AG04449 (cell line): ENCODE measurements around the gene COL23A1.

Source experiments
- CTCF ChIA-PET: fragments of 350-600 bp; formaldehyde crosslinking; extraction: SDS; loops from one replicate; lab custom pipeline; 2021; ENCODE audit warnings: antibody characterized with exemption; lab: Yijun Ruan, JAX
- POLR2A ChIA-PET: fragments of 400-600, 350-600 bp; formaldehyde crosslinking; extraction: SDS; loops from one replicate; lab custom pipeline; 2020; ENCODE audit warnings: antibody characterized with exemption, inconsistent platforms; lab: Yijun Ruan, JAX
- DNase-seq: peaks from one replicate; pipeline ENCODE4 v3.0.0-alpha.2; 2010; ENCODE audit warnings: low read depth, low spot score
- H3K4me3 ChIP-seq: 2 replicates; pipeline ENCODE4 v1.5.1; 2011; ENCODE audit warnings: low read depth, mild to moderate bottlenecking, control low read depth, low read length
- CTCF ChIP-seq: IDR thresholded peaks from one replicate; pipeline ENCODE4 v1.5.1; 2011; ENCODE audit warnings: mild to moderate bottlenecking, moderate library complexity, low read length, control low read depth, inconsistent platforms; ENCODE audit not compliant: insufficient read depth; ENCODE audit errors: missing control alignments

COL23A1 gene

GRCh38 chr5:178314061-178314660 is 276.0 kb downstream of the COL23A1 start:
- no peak for TF ChIP-seq CTCF
- ChIA-PET POLR2A (no interaction called here), CTCF (no interaction called here)
- no peak for DNase-seq
- H3K4me3 ChIP-seq = no peak overlapping the region

GRCh38 chr5:178313316-178313715 is 276.9 kb downstream of the COL23A1 start:
- CTCF ChIA-PET = no interaction called here
- no peak for DNase-seq
- H3K4me3 ChIP-seq = no peak overlapping the region
- no peak for TF ChIP-seq CTCF
- POLR2A ChIA-PET = no interaction called here

GRCh38 chr5:178312880-178313282 is 277.3 kb downstream of the COL23A1 start:
- ChIA-PET CTCF (no interaction called here), POLR2A (no interaction called here)
- no peak for TF ChIP-seq CTCF
- no peak overlapping the region for H3K4me3 ChIP-seq
- DNase-seq = no peak

- ChIA-PET POLR2A (no interaction called here), CTCF (no interaction called here)
- no peak for DNase-seq
Observed at GRCh38 chr5:178310130-178310865, 279.9 kb downstream of the COL23A1 start.

GRCh38 chr5:178309271-178310013 is 280.8 kb downstream of the COL23A1 start:
- no peak for TF ChIP-seq CTCF
- H3K4me3 ChIP-seq = no peak overlapping the region
- no peak for DNase-seq
- ChIA-PET CTCF (no interaction called here), POLR2A (no interaction called here)

More at GRCh38 chr5:178310130-178310865, 279.9 kb downstream of the COL23A1 start:
- H3K4me3 ChIP-seq = no peak overlapping the region
- TF ChIP-seq CTCF = no peak

GRCh38 chr5:178308541-178309092 is 281.6 kb downstream of the COL23A1 start:
- no peak for DNase-seq
- POLR2A ChIA-PET = no interaction called here
- no peak overlapping the region for H3K4me3 ChIP-seq
- no peak for TF ChIP-seq CTCF
- CTCF ChIA-PET = no interaction called here
